ENCODE measurements around the gene TSNAX.

TSNAX gene

GRCh38 chr1:231605149-231606100 is 77.0 kb downstream of the TSNAX start:
- no peak for TF ChIP-seq CTCF (IDR thresholded peaks at IDR 0.05; ENCODE audit: borderline replicate concordance, insufficient read depth, low read depth, low read length)
- no peak overlapping the region for H3K4me3 ChIP-seq (ENCODE audit: low read depth, low read length)

GRCh38 chr1:231606712-231607111 is 78.2 kb downstream of the TSNAX start:
- no peak for TF ChIP-seq CTCF (IDR thresholded peaks at IDR 0.05; ENCODE audit: borderline replicate concordance, insufficient read depth, low read depth, low read length)
- no peak overlapping the region for H3K4me3 ChIP-seq (ENCODE audit: low read depth, low read length)

DNA sequence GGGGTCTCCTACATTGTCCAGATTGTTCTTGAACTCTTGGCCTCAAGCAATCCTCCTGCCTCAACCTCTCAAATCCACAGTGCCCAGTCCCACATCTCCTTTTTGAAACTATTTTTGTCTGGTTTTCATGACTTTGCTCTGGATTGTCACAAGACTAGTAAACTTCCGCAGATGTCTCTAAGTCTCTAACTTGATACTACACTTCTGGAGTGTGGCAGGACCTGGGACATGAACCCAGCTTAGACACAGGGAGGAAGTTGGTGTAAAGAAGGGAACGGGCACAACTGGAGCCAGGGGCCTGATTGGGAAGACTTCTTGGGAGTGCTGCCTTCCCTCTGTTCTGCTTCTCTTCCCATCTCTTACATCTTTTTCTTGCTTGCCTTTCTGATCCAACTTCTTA is 81.9 kb downstream of the TSNAX start:
- H3K4me3 ChIP-seq (ENCODE audit: low read depth, low read length) = no peak overlapping the region
- TF ChIP-seq CTCF (IDR thresholded peaks at IDR 0.05; ENCODE audit: borderline replicate concordance, insufficient read depth, low read depth, low read length) = no peak

GRCh38 chr1:231611111-231611510 is 82.6 kb downstream of the TSNAX start:
- TF ChIP-seq CTCF (IDR thresholded peaks at IDR 0.05; ENCODE audit: borderline replicate concordance, insufficient read depth, low read depth, low read length) = no peak

DNA sequence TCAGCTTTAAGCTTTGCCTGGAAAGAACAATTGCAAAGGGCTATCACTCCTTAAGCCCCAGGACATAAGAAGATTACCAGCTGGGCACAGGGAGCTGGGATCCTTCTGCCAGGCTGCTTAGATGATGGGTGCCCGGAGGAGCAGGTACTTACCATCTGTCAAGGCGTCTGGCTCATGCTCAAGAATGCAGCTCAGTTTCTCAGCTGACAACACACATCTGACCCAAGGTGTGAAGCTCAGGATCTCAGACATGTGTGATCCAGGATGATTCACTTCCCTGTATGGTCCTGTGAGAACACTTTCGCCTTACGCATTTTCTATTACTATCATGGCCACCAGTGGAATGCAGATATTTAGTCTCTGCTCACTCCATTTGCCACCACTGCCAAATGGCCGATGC is 83.4 kb downstream of the TSNAX start:
- no peak overlapping the region for H3K4me3 ChIP-seq (ENCODE audit: low read depth, low read length)
- no peak for TF ChIP-seq CTCF (IDR thresholded peaks at IDR 0.05; ENCODE audit: borderline replicate concordance, insufficient read depth, low read depth, low read length)

More at GRCh38 chr1:231611111-231611510, 82.6 kb downstream of the TSNAX start:
- no peak overlapping the region for H3K4me3 ChIP-seq (ENCODE audit: low read depth, low read length)

GRCh38 chr1:231612393-231613089 is 84.1 kb downstream of the TSNAX start:
- no peak for TF ChIP-seq CTCF (IDR thresholded peaks at IDR 0.05; ENCODE audit: borderline replicate concordance, insufficient read depth, low read depth, low read length)
- H3K4me3 ChIP-seq (ENCODE audit: low read depth, low read length) = no peak overlapping the region
